Colonic mucosa (tissue), 4 donors: ENCODE data around the gene BCAS3. TPM values are rescaled to one million over a fixed set of nuclear protein-coding genes. Genes with fewer than 3 reads are reported as not detected.
"Not testable (repeated sequence)": the region's sequence is repeated elsewhere in the genome, so short reads cannot be mapped to it uniquely, and the experiment has no call there.

Experiments used
- DNase-seq: peaks from one replicate; pipeline ENCODE4 v3.0.0-alpha.2; 2020
- H3K27ac ChIP-seq: fragments of 200-600 bp; one replicate; pipeline ENCODE4 v1.8.0; 2021
- H3K27me3 ChIP-seq: fragments of 200-600 bp; one replicate; pipeline ENCODE4 v1.8.0; 2021
- H3K36me3 ChIP-seq: fragments of 200-600 bp; one replicate; pipeline ENCODE4 v1.8.0; 2021
- H3K4me1 ChIP-seq: fragments of 200-600 bp; one replicate; pipeline ENCODE4 v1.8.0; 2021; ENCODE audit warnings: mild to moderate bottlenecking
- H3K4me3 ChIP-seq: fragments of 200-600 bp; one replicate; pipeline ENCODE4 v1.8.0; 2021
- H3K9ac ChIP-seq, 2 donors: one replicate each; pipeline ENCODE4 v1.7.0; 2013; ENCODE audit warnings: control low read depth in 2 of 2, low read depth in 2 of 2, low read length in 2 of 2
- H3K9me3 ChIP-seq: fragments of 200-600 bp; one replicate; pipeline ENCODE4 v1.8.0; 2021
- CTCF ChIP-seq: fragments of 200-600 bp; IDR thresholded peaks from one replicate; pipeline ENCODE4 v1.8.0; 2022; ENCODE audit warnings: antibody characterized with exemption, mild to moderate bottlenecking
- intact Hi-C: fragments of 100-400 bp; cut with DNase I; formaldehyde crosslinking; loops from one replicate; pipeline ENCODE4 v1.14.1; 2022
- total RNA-seq, 2 donors: library from RNA; stranded (reverse); fragmentation: NEBNext Ultra II Directional in 1 of 2; extraction: Animal tissue kit (Norgen Biotek cat#: 25700) in 1 of 2; gene quantifications; one replicate each; pipeline ENCODE4 v1.2.1, GENCODE V29; 2021
- donor health status: healthy.
- donor health status: DM: no; HTN: no; CAD: no.
- donor health status: DM: no; HTN: no; CAD: no.

BCAS3 gene
- total RNA-seq, 2 donors from 2014 or later, result 11.0 to 17.8 TPM

- Histone ChIP-seq H3K4me1 (no peaks in the 10 kb centered on the region), H3K27ac (no peak overlapping the region), H3K36me3 (no peaks in the 10 kb centered on the region), H3K27me3 (no peaks in the 10 kb centered on the region), H3K9ac (no peak overlapping the region), H3K4me3 (no peak overlapping the region), H3K9me3 (no peaks in the 10 kb centered on the region)
- intact Hi-C loops, result no loop called here
- TF ChIP-seq CTCF, result no peak
- no peak for DNase-seq
Measured at GRCh38 chr17:60968266-60968665, 290.6 kb downstream of the BCAS3 start.

- intact Hi-C loops, result no loop called here
- H3K4me3 ChIP-seq, result no peak overlapping the region
Measured at GRCh38 chr17:60969500-60970037, 291.9 kb downstream of the BCAS3 start.

GRCh38 chr17:60970741-60971140, 293.1 kb downstream of the BCAS3 start:
- H3K9me3 ChIP-seq, result no peaks in the 10 kb centered on the region
- H3K36me3 ChIP-seq, result no peaks in the 10 kb centered on the region
- H3K4me1 ChIP-seq, result no peaks in the 10 kb centered on the region
- no peak overlapping the region for H3K9ac ChIP-seq
- no peak for TF ChIP-seq CTCF
- H3K27ac ChIP-seq, result no peak overlapping the region
- DNase-seq, result no peak
- no peaks in the 10 kb centered on the region for H3K27me3 ChIP-seq
- no peak overlapping the region for H3K4me3 ChIP-seq
- intact Hi-C loops, result no loop called here

More at GRCh38 chr17:60969500-60970037, 291.9 kb downstream of the BCAS3 start:
- DNase-seq, result no peak
- H3K9me3 ChIP-seq, result no peaks in the 10 kb centered on the region
- no peak overlapping the region for H3K9ac ChIP-seq
- no peaks in the 10 kb centered on the region for H3K36me3 ChIP-seq
- no peak for TF ChIP-seq CTCF
- H3K27ac ChIP-seq, result no peak overlapping the region
- no peaks in the 10 kb centered on the region for H3K27me3 ChIP-seq
- no peaks in the 10 kb centered on the region for H3K4me1 ChIP-seq

GRCh38 chr17:60971515-60972369, 294.1 kb downstream of the BCAS3 start:
- intact Hi-C loops, result no loop called here
- Histone ChIP-seq H3K4me3 (no peak overlapping the region), H3K27me3 (no peaks in the 10 kb centered on the region), H3K9me3 (no peaks in the 10 kb centered on the region), H3K4me1 (no peaks in the 10 kb centered on the region), H3K36me3 (no peaks in the 10 kb centered on the region), H3K27ac (no peak overlapping the region), H3K9ac (no peak overlapping the region)
- peak; percentile 41 for TF ChIP-seq CTCF
- peak; percentile 20 for DNase-seq

- H3K9me3 ChIP-seq, intact Hi-C loops, H3K27me3 ChIP-seq, H3K27ac ChIP-seq, DNase-seq, H3K9ac ChIP-seq, H3K36me3 ChIP-seq, H3K4me1 ChIP-seq, H3K4me3 ChIP-seq: not testable (repeated sequence)
Measured at GRCh38 chr17:60976861-60977260, 299.2 kb downstream of the BCAS3 start.

- no peak overlapping the region for H3K27ac ChIP-seq
- no peak for DNase-seq
- no peak overlapping the region for H3K4me3 ChIP-seq
- no peaks in the 10 kb centered on the region for H3K27me3 ChIP-seq
- intact Hi-C loops, result loop anchor here (10.0 kb wide), 1 partner anchor 265 kb away; no protein-coding TSS in a partner anchor
- H3K4me1 ChIP-seq, result no peaks in the 10 kb centered on the region
- no peak overlapping the region for H3K9ac ChIP-seq
- H3K36me3 ChIP-seq, result no peaks in the 10 kb centered on the region
- no peaks in the 10 kb centered on the region for H3K9me3 ChIP-seq
- no peak for TF ChIP-seq CTCF
Measured at GRCh38 chr17:60989379-60989778, 311.7 kb downstream of the BCAS3 start.
